Activated naive CD8-positive, alpha-beta T cell treated with anti-CD3 and anti-CD28 coated beads for 36 hours (primary cell): ENCODE results near the gene NCAPD3. TPM values are rescaled to one million over a fixed set of nuclear protein-coding genes. Genes with fewer than 3 reads are reported as not detected.
A peak's percentile ranks its signal among the peaks of the same experiment; 100 is the strongest.

ENCODE experiments used
- DNase-seq: peaks from one replicate; pipeline ENCODE4 v3.0.0; 2021
- H3K27ac Mint-ChIP-seq: one replicate; pipeline ENCODE4 v1.8.0; 2022; ENCODE audit warnings: mild to moderate bottlenecking, moderate library complexity, mixed read lengths
- H3K27me3 Mint-ChIP-seq: one replicate; pipeline ENCODE4 v1.8.0; 2022; ENCODE audit warnings: mild to moderate bottlenecking, mixed read lengths
- H3K36me3 Mint-ChIP-seq: one replicate; pipeline ENCODE4 v1.8.0; 2021; ENCODE audit warnings: mild to moderate bottlenecking, mixed read lengths
- H3K4me1 Mint-ChIP-seq: one replicate; pipeline ENCODE4 v1.8.0; 2021; ENCODE audit warnings: mixed read lengths
- H3K4me3 Mint-ChIP-seq: one replicate; pipeline ENCODE4 v1.8.0; 2022; ENCODE audit warnings: mild to moderate bottlenecking, moderate library complexity, mixed read lengths
- H3K9me3 Mint-ChIP-seq: one replicate; pipeline ENCODE4 v1.8.0; 2022; ENCODE audit warnings: mixed read lengths
- total RNA-seq, 2 experiments: library from RNA; stranded (reverse); gene quantifications; one replicate each; pipeline ENCODE4 v1.2.3, GENCODE V29; 2021

The NCAPD3 gene
- total RNA-seq, 2 experiments from 2014 or later = 93.4 to 96.7 TPM

GRCh38 chr11:134240592-134240991 is 16.8 kb upstream of the NCAPD3 start:
- Mint-ChIP-seq H3K4me1 (no peaks in the 10 kb centered on the region), H3K36me3 (peaks cover 8% of the 10 kb centered on the region), H3K9me3 (no peaks in the 10 kb centered on the region), H3K27ac (no peak overlapping the region), H3K4me3 (no peak overlapping the region), H3K27me3 (no peaks in the 10 kb centered on the region)
- no peak for DNase-seq

GRCh38 chr11:134238956-134239355 is 15.2 kb upstream of the NCAPD3 start:
- Mint-ChIP-seq H3K9me3 (no peaks in the 10 kb centered on the region), H3K27me3 (no peaks in the 10 kb centered on the region), H3K36me3 (peaks cover 5% of the 10 kb centered on the region), H3K4me3 (no peak overlapping the region), H3K4me1 (no peaks in the 10 kb centered on the region), H3K27ac (peak overlapping the region; percentile 11)
- no peak for DNase-seq

GRCh38 chr11:134237557-134237922 is 13.8 kb upstream of the NCAPD3 start:
- Mint-ChIP-seq H3K4me3 (no peak overlapping the region), H3K4me1 (peaks cover 1% of the 10 kb centered on the region), H3K36me3 (peaks cover 5% of the 10 kb centered on the region), H3K9me3 (no peaks in the 10 kb centered on the region), H3K27ac (no peak overlapping the region), H3K27me3 (no peaks in the 10 kb centered on the region)
- no peak for DNase-seq

- peaks cover 6% of the 10 kb centered on the region for H3K4me1 Mint-ChIP-seq
- H3K27ac Mint-ChIP-seq = peak overlapping the region; percentile 25
- H3K9me3 Mint-ChIP-seq = no peaks in the 10 kb centered on the region
- H3K36me3 Mint-ChIP-seq = peaks cover 5% of the 10 kb centered on the region
- no peak for DNase-seq
- no peaks in the 10 kb centered on the region for H3K27me3 Mint-ChIP-seq
- no peak overlapping the region for H3K4me3 Mint-ChIP-seq
Observed at GRCh38 chr11:134236834-134237556, 13.2 kb upstream of the NCAPD3 start.

- Mint-ChIP-seq H3K4me1 (peaks cover 15% of the 10 kb centered on the region), H3K27ac (no peak overlapping the region), H3K36me3 (peaks cover 5% of the 10 kb centered on the region), H3K27me3 (no peaks in the 10 kb centered on the region), H3K9me3 (no peaks in the 10 kb centered on the region), H3K4me3 (no peak overlapping the region)
- no peak for DNase-seq
Observed at GRCh38 chr11:134235399-134235798, 11.6 kb upstream of the NCAPD3 start.

- H3K4me1 Mint-ChIP-seq = peaks cover 30% of the 10 kb centered on the region
Observed at GRCh38 chr11:134233729-134234179, 10.0 kb upstream of the NCAPD3 start.

GRCh38 chr11:134231958-134232659 is 8.3 kb upstream of the NCAPD3 start:
- Mint-ChIP-seq H3K9me3 (no peaks in the 10 kb centered on the region), H3K27ac (no peak overlapping the region), H3K4me1 (peaks cover 46% of the 10 kb centered on the region), H3K27me3 (no peaks in the 10 kb centered on the region), H3K36me3 (peaks cover 9% of the 10 kb centered on the region), H3K4me3 (no peak overlapping the region)
- no peak for DNase-seq

More at GRCh38 chr11:134233729-134234179, 10.0 kb upstream of the NCAPD3 start:
- no peak for DNase-seq
- Mint-ChIP-seq H3K36me3 (peaks cover 7% of the 10 kb centered on the region), H3K27ac (no peak overlapping the region), H3K27me3 (no peaks in the 10 kb centered on the region), H3K9me3 (no peaks in the 10 kb centered on the region), H3K4me3 (no peak overlapping the region)

GRCh38 chr11:134230339-134230738 is 6.6 kb upstream of the NCAPD3 start:
- Mint-ChIP-seq H3K4me1 (peaks cover 62% of the 10 kb centered on the region), H3K9me3 (no peaks in the 10 kb centered on the region), H3K27me3 (no peaks in the 10 kb centered on the region), H3K36me3 (peaks cover 6% of the 10 kb centered on the region), H3K27ac (no peak overlapping the region), H3K4me3 (no peak overlapping the region)
- DNase-seq = no peak

GRCh38 chr11:134229126-134229790 is 5.5 kb upstream of the NCAPD3 start:
- peaks cover 62% of the 10 kb centered on the region for H3K4me1 Mint-ChIP-seq
- H3K9me3 Mint-ChIP-seq = no peaks in the 10 kb centered on the region
- H3K36me3 Mint-ChIP-seq = peaks cover 6% of the 10 kb centered on the region
- H3K4me3 Mint-ChIP-seq = no peak overlapping the region
- H3K27me3 Mint-ChIP-seq = no peaks in the 10 kb centered on the region
- DNase-seq = no peak
- no peak overlapping the region for H3K27ac Mint-ChIP-seq

- Mint-ChIP-seq H3K9me3 (no peaks in the 10 kb centered on the region), H3K36me3 (peaks cover 6% of the 10 kb centered on the region), H3K27ac (no peak overlapping the region)
Observed at GRCh38 chr11:134228625-134229024, 4.9 kb upstream of the NCAPD3 start.

GRCh38 chr11:134226806-134227325 is 3.1 kb upstream of the NCAPD3 start:
- H3K4me1 Mint-ChIP-seq = peaks cover 73% of the 10 kb centered on the region
- H3K9me3 Mint-ChIP-seq = no peaks in the 10 kb centered on the region
- H3K27ac Mint-ChIP-seq = no peak overlapping the region
- no peaks in the 10 kb centered on the region for H3K27me3 Mint-ChIP-seq
- H3K4me3 Mint-ChIP-seq = peak overlapping the region; percentile 87
- peaks cover 21% of the 10 kb centered on the region for H3K36me3 Mint-ChIP-seq
- no peak for DNase-seq

More at GRCh38 chr11:134228625-134229024, 4.9 kb upstream of the NCAPD3 start:
- peak; percentile 31 for DNase-seq
- peaks cover 65% of the 10 kb centered on the region for H3K4me1 Mint-ChIP-seq
- no peak overlapping the region for H3K4me3 Mint-ChIP-seq
- H3K27me3 Mint-ChIP-seq = no peaks in the 10 kb centered on the region

GRCh38 chr11:134224710-134225664 is 1.2 kb upstream of the NCAPD3 start:
- Mint-ChIP-seq H3K9me3 (no peaks in the 10 kb centered on the region), H3K4me1 (peaks cover 71% of the 10 kb centered on the region), H3K27me3 (no peaks in the 10 kb centered on the region), H3K4me3 (peak overlapping the region; percentile 87), H3K36me3 (peaks cover 26% of the 10 kb centered on the region), H3K27ac (peak overlapping the region; percentile 84)
- peak; percentile 77 for DNase-seq

GRCh38 chr11:134223121-134223520 is 646 bp downstream of the NCAPD3 start:
- Mint-ChIP-seq H3K36me3 (peaks cover 33% of the 10 kb centered on the region), H3K4me3 (peak overlapping the region; percentile 96), H3K4me1 (peaks cover 54% of the 10 kb centered on the region), H3K27ac (peak overlapping the region; percentile 97), H3K27me3 (no peaks in the 10 kb centered on the region), H3K9me3 (no peaks in the 10 kb centered on the region)
- DNase-seq = no peak

- H3K4me3 Mint-ChIP-seq = no peak overlapping the region
- H3K9me3 Mint-ChIP-seq = no peaks in the 10 kb centered on the region
- peaks cover 24% of the 10 kb centered on the region for H3K36me3 Mint-ChIP-seq
- H3K27ac Mint-ChIP-seq = no peak overlapping the region
- H3K27me3 Mint-ChIP-seq = no peaks in the 10 kb centered on the region
- no peak for DNase-seq
- H3K4me1 Mint-ChIP-seq = peaks cover 28% of the 10 kb centered on the region
Observed at GRCh38 chr11:134216816-134217215, 7.0 kb downstream of the NCAPD3 start.
